HG03066 (cell line): ENCODE data around the gene CDKN2A.

Experiments
- ATAC-seq: cut with Tn5 transposase; IDR thresholded peaks from one replicate; pipeline ENCODE4 v1.9.1; 2021; ENCODE audit warnings: low read depth; ENCODE audit not compliant: unreplicated experiment

CDKN2A gene

GRCh38 chr9:21993893-21994555 lies at the start of gene CDKN2A:
CDKN2A (minus strand) TSS chr9:21994392.
- ATAC-seq = peak; percentile 20

GRCh38 chr9:22043928-22044327 lies 49.7 kb upstream of the CDKN2A start:
- no peak for ATAC-seq

- ATAC-seq = no peak
Observed at GRCh38 chr9:22041775-22042174, 47.6 kb upstream of the CDKN2A start.

- no peak for ATAC-seq
Observed at GRCh38 chr9:22041344-22041743, 47.2 kb upstream of the CDKN2A start.

GRCh38 chr9:22040760-22041159 lies 46.6 kb upstream of the CDKN2A start:
- ATAC-seq = no peak

- ATAC-seq = no peak
Observed at GRCh38 chr9:22039258-22039657, 45.1 kb upstream of the CDKN2A start.

GRCh38 chr9:22037954-22038690 lies 43.9 kb upstream of the CDKN2A start:
- ATAC-seq = no peak

- no peak for ATAC-seq
Observed at GRCh38 chr9:22036866-22037626, 42.9 kb upstream of the CDKN2A start.

GRCh38 chr9:22035591-22036011 lies 41.4 kb upstream of the CDKN2A start:
- ATAC-seq = no peak

- no peak for ATAC-seq
Observed at GRCh38 chr9:22033012-22033630, 38.9 kb upstream of the CDKN2A start.

GRCh38 chr9:22031655-22032411 lies 37.6 kb upstream of the CDKN2A start:
- no peak for ATAC-seq

- ATAC-seq = peak; percentile 73
Observed at GRCh38 chr9:22030101-22030598, 36.0 kb upstream of the CDKN2A start.

- no peak for ATAC-seq
Observed at GRCh38 chr9:22029231-22029630, 35.0 kb upstream of the CDKN2A start.

GRCh38 chr9:22028394-22028793 lies 34.2 kb upstream of the CDKN2A start:
- no peak for ATAC-seq

- no peak for ATAC-seq
Observed at GRCh38 chr9:22026696-22027095, 32.5 kb upstream of the CDKN2A start.

GRCh38 chr9:22022396-22022795 lies 28.2 kb upstream of the CDKN2A start:
- no peak for ATAC-seq

- no peak for ATAC-seq
Observed at GRCh38 chr9:22010866-22011625, 16.9 kb upstream of the CDKN2A start.

GRCh38 chr9:22009506-22009867 lies 15.3 kb upstream of the CDKN2A start:
- peak; percentile 32 for ATAC-seq

GRCh38 chr9:22008717-22009505 lies 14.7 kb upstream of the CDKN2A start, which contains the start of gene CDKN2B:
CDKN2B (minus strand) TSS chr9:22009305; CDS start chr9:22008953, 352 bp downstream.
- peak; percentile 85 for ATAC-seq
